OCI-LY1 (cell line): ENCODE measurements around the gene POU6F2.

Experiments
- H2AFZ ChIP-seq: fragments of 200-600 bp; sonication (generic), shearing (Covaris generic); 2 replicates; pipeline ENCODE4 v1.6.0; 2014; ENCODE audit warnings: antibody characterized with exemption, mild to moderate bottlenecking, low read length
- H3F3A ChIP-seq: fragments of 200-600 bp; sonication (generic), shearing (Covaris generic); 2 replicates; pipeline ENCODE4 v1.6.0; 2014; ENCODE audit warnings: mild to moderate bottlenecking, antibody characterized with exemption, low read length, moderate library complexity; ENCODE audit not compliant: insufficient read depth
- H3K27ac ChIP-seq: fragments of 200-600 bp; sonication (generic); 2 replicates; pipeline ENCODE4 v1.5.1; 2014; ENCODE audit warnings: low read length, mixed run types, mild to moderate bottlenecking, low read depth; ENCODE audit not compliant: poor library complexity, severe bottlenecking
- H3K27me3 ChIP-seq: fragments of 200-600 bp; sonication (generic); 2 replicates; pipeline ENCODE4 v1.6.0; 2014; ENCODE audit warnings: antibody characterized with exemption, mild to moderate bottlenecking, low read length, moderate library complexity; ENCODE audit not compliant: insufficient read depth
- H3K36me3 ChIP-seq: fragments of 200-600 bp; sonication (generic); 2 replicates; pipeline ENCODE4 v1.6.1; 2014; ENCODE audit warnings: mild to moderate bottlenecking, antibody characterized with exemption, low read length, moderate library complexity, mixed read lengths; ENCODE audit not compliant: insufficient read depth
- H3K4me1 ChIP-seq: fragments of 200-600 bp; sonication (generic); 2 replicates; pipeline ENCODE4 v1.5.1; 2014; ENCODE audit warnings: mild to moderate bottlenecking, low read length, moderate library complexity; ENCODE audit not compliant: insufficient read depth, severe bottlenecking
- H3K4me2 ChIP-seq: fragments of 200-600 bp; sonication (generic), shearing (Covaris generic); 2 replicates; pipeline ENCODE4 v1.6.1; 2014; ENCODE audit warnings: low read length
- H3K4me3 ChIP-seq: fragments of 200-600 bp; sonication (generic); 2 replicates; pipeline ENCODE4 v1.5.1; 2014; ENCODE audit warnings: low read length, low read depth, mild to moderate bottlenecking, mixed read lengths; ENCODE audit not compliant: poor library complexity, severe bottlenecking
- H3K79me2 ChIP-seq: fragments of 200-600 bp; shearing (Covaris generic); 2 replicates; pipeline ENCODE4 v1.6.1; 2016; ENCODE audit warnings: mixed run types, low read length, mixed read lengths; ENCODE audit not compliant: insufficient read depth
- H3K9ac ChIP-seq: fragments of 200-600 bp; sonication (generic), shearing (Covaris generic); 2 replicates; pipeline ENCODE4 v1.6.1; 2014; ENCODE audit warnings: mild to moderate bottlenecking, low read length, mixed read lengths
- H3K9me2 ChIP-seq: fragments of 200-600 bp; sonication (generic), shearing (Covaris generic); 2 replicates; pipeline ENCODE4 v1.6.1; 2014; ENCODE audit warnings: low read depth, mild to moderate bottlenecking, low read length, mixed read lengths
- H3K9me3 ChIP-seq: fragments of 200-600 bp; shearing (Covaris generic); 2 replicates; pipeline ENCODE4 v1.6.1; 2014; ENCODE audit warnings: low read length, mixed read lengths
- H4K20me1 ChIP-seq: fragments of 200-600 bp; sonication (generic), shearing (Covaris generic); 2 replicates; pipeline ENCODE4 v1.6.0; 2016; ENCODE audit warnings: mild to moderate bottlenecking, low read length; ENCODE audit not compliant: insufficient read depth
- CTCF ChIP-seq: fragments of 200-600 bp; sonication (generic), shearing (Covaris generic); IDR thresholded peaks from 2 replicates; pipeline ENCODE4 v1.5.1; 2017; ENCODE audit warnings: mild to moderate bottlenecking, antibody characterized with exemption, low read length, moderate library complexity, mixed read lengths
- EZH2 ChIP-seq: fragments of 200-600 bp; sonication (generic), shearing (Covaris generic); IDR thresholded peaks from 2 replicates; pipeline ENCODE4 v1.8.0; 2017; ENCODE audit warnings: borderline replicate concordance, mixed run types, mild to moderate bottlenecking, antibody characterized with exemption, low read length, moderate library complexity, mixed read lengths

The POU6F2 gene

GRCh38 chr7:39073432-39073831 lies 95.7 kb downstream of the POU6F2 start:
- no peak overlapping the region for H3K4me3 ChIP-seq
- no peaks in the 10 kb centered on the region for H3K36me3 ChIP-seq
- H3K4me1 ChIP-seq, result no peaks in the 10 kb centered on the region
- no peak overlapping the region for H3K4me2 ChIP-seq
- H3F3A ChIP-seq, result no peaks in the 10 kb centered on the region
- no peaks in the 10 kb centered on the region for H3K79me2 ChIP-seq
- no peaks in the 10 kb centered on the region for H3K27me3 ChIP-seq
- TF ChIP-seq EZH2 (no peak), CTCF (no peak)
- no peaks in the 10 kb centered on the region for H4K20me1 ChIP-seq
- H3K9me2 ChIP-seq, result no peaks in the 10 kb centered on the region
- no peak overlapping the region for H3K27ac ChIP-seq
- no peaks in the 10 kb centered on the region for H3K9me3 ChIP-seq
- no peak overlapping the region for H3K9ac ChIP-seq
- no peak overlapping the region for H2AFZ ChIP-seq

- Histone ChIP-seq H3K4me3 (no peak overlapping the region), H3K27ac (no peak overlapping the region)
These were observed 97.5 kb downstream of the POU6F2 start for GRCh38 chr7:39075210-39075609.

GRCh38 chr7:39083781-39084180 lies 106.1 kb downstream of the POU6F2 start:
- no peaks in the 10 kb centered on the region for H3K36me3 ChIP-seq
- H3K4me3 ChIP-seq, result no peak overlapping the region
- H3K27me3 ChIP-seq, result no peaks in the 10 kb centered on the region
- H3K9me3 ChIP-seq, result no peaks in the 10 kb centered on the region
- H3K79me2 ChIP-seq, result no peaks in the 10 kb centered on the region
- no peak overlapping the region for H2AFZ ChIP-seq
- H3K9me2 ChIP-seq, result no peaks in the 10 kb centered on the region
- no peak overlapping the region for H3K4me2 ChIP-seq
- no peaks in the 10 kb centered on the region for H4K20me1 ChIP-seq
- H3K27ac ChIP-seq, result no peak overlapping the region
- no peaks in the 10 kb centered on the region for H3F3A ChIP-seq
- no peak for TF ChIP-seq EZH2
- TF ChIP-seq CTCF, result no peak
- H3K4me1 ChIP-seq, result no peaks in the 10 kb centered on the region
- no peak overlapping the region for H3K9ac ChIP-seq

More at GRCh38 chr7:39075210-39075609, 97.5 kb downstream of the POU6F2 start:
- Histone ChIP-seq H3K27me3 (no peaks in the 10 kb centered on the region), H3K9me2 (no peaks in the 10 kb centered on the region), H3K9ac (no peak overlapping the region), H3K36me3 (no peaks in the 10 kb centered on the region), H4K20me1 (no peaks in the 10 kb centered on the region), H2AFZ (no peak overlapping the region), H3F3A (no peaks in the 10 kb centered on the region), H3K9me3 (no peaks in the 10 kb centered on the region), H3K4me1 (no peaks in the 10 kb centered on the region), H3K79me2 (no peaks in the 10 kb centered on the region), H3K4me2 (no peak overlapping the region)
- TF ChIP-seq EZH2 (no peak), CTCF (no peak)
